ENCODE measurements around the gene ERH. TPM values are rescaled to one million over a fixed set of nuclear protein-coding genes. Genes with fewer than 3 reads are reported as not detected.
"Not testable (repeated sequence)": the region's sequence is repeated elsewhere in the genome, so short reads cannot be mapped to it uniquely, and the experiment has no call there.

The ERH gene
- total RNA-seq, 1 experiment from 2014 or later: 150 TPM

DNA sequence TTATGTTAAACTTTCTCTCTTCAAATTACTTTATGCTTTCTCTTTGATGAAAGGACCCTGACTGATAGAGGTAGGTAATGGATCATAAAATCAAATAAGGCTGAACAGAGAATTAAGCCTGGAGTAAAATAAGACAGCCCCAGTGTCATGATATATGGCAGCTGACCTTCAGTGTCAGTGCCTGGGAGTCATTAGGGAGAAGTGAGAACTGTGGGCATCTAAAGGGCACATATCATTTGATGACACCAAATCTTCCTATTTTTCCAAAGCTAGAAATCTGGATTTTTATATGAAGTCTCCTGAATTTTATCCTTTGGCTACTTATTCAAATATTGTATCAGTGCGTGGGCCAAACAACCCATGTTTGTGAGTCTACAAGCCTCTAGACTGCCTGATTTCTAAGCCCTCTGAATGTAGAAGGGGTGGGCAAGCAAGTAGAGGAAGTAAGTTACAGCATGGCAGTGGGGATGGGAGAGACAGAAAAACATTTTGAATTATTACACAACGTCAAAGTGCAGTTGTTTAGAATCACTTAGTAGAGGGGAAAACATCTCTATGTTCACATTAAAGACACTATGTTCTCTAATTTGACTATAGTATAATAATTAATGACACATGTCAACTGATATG, 10.3 kb upstream of the ERH start:
- no peaks in the 10 kb centered on the region for H3K4me1 ChIP-seq (replicated peaks)
- no peaks in the 10 kb centered on the region; the same call in 1 of the 2 replicates for H3K36me3 ChIP-seq
- H3K4me3 ChIP-seq: no peak overlapping the region
- no peak overlapping the region for H3K27ac ChIP-seq
- no peaks in the 10 kb centered on the region for H3K9me3 ChIP-seq (replicated peaks)
- H3K27me3 ChIP-seq (replicated peaks): no peaks in the 10 kb centered on the region
- DNase-seq (ENCODE audit: low read depth in 1 of 2, low spot score in 2 of 2): no peak

GRCh38 chr14:69405762-69406161, 7.7 kb upstream of the ERH start:
- H3K27me3 ChIP-seq (replicated peaks): no peaks in the 10 kb centered on the region
- peaks cover 3% of the 10 kb centered on the region; the same call in 1 of the 2 replicates for H3K36me3 ChIP-seq
- no peak overlapping the region for H3K4me3 ChIP-seq
- no peaks in the 10 kb centered on the region for H3K9me3 ChIP-seq (replicated peaks)
- no peaks in the 10 kb centered on the region for H3K4me1 ChIP-seq (replicated peaks)
- H3K27ac ChIP-seq: no peak overlapping the region
- no peak for DNase-seq (ENCODE audit: low read depth in 1 of 2, low spot score in 2 of 2)

GRCh38 chr14:69404883-69405282, 6.8 kb upstream of the ERH start:
- no peak overlapping the region for H3K27ac ChIP-seq
- peaks cover 3% of the 10 kb centered on the region; the same call in 1 of the 2 replicates for H3K36me3 ChIP-seq
- no peaks in the 10 kb centered on the region for H3K9me3 ChIP-seq (replicated peaks)
- no peak for DNase-seq (ENCODE audit: low read depth in 1 of 2, low spot score in 2 of 2)
- peaks cover 7% of the 10 kb centered on the region for H3K4me1 ChIP-seq (replicated peaks)
- no peaks in the 10 kb centered on the region for H3K27me3 ChIP-seq (replicated peaks)
- no peak overlapping the region for H3K4me3 ChIP-seq

DNA sequence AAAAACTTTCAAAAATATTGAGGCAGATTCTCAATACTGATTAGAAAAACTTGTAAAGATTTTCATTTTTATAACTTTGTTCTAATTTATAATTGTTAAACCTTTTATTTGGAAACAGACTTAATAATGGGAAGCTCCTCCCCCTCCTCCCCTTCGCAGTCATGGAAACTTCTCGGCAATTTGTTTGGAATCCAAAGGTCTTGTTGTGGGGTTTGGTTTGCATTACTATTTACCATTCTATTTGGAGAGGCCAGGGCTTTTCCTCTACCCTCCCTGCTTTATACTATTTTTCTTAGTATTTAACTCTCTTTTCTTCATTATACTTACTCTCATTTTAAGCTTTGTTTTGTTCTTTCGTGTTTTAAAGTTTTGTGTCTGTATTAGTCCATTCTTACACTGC, 6.4 kb upstream of the ERH start:
- Histone ChIP-seq H3K4me3 (no peak overlapping the region), H3K9me3 (replicated peaks) (no peaks in the 10 kb centered on the region)
- DNase-seq (ENCODE audit: low read depth in 1 of 2, low spot score in 2 of 2): no peak

DNA sequence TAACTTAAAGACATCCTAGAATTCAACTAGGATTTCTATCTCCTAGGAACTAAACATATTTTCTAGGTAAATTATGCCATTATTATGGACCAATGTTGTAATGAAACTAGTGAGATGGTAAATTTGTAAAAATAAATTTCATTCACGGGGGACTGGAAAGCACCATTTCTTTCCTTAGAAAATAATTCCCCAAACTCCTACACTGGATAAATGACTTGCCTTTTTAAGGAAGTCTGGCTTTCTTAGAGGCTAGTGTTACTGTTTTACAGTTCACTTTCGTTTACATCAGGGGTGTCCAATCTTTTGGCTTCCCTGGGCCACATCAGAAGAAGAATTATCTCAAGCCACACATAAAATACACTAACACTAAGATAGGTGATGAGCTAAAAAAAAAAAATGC, 3.7 kb upstream of the ERH start:
- Histone ChIP-seq H3K27ac (no peak overlapping the region), H3K4me3 (no peak overlapping the region), H3K27me3 (replicated peaks) (no peaks in the 10 kb centered on the region), H3K9me3 (replicated peaks) (no peaks in the 10 kb centered on the region), H3K36me3 (peaks cover 19% of the 10 kb centered on the region), H3K4me1 (replicated peaks) (peaks cover 15% of the 10 kb centered on the region)
- no peak for DNase-seq (ENCODE audit: low read depth in 1 of 2, low spot score in 2 of 2)

More for the DNA sequence above, 6.4 kb upstream of the ERH start:
- peaks cover 5% of the 10 kb centered on the region; the same call in 1 of the 2 replicates for H3K36me3 ChIP-seq
- H3K27me3 ChIP-seq (replicated peaks): no peaks in the 10 kb centered on the region
- H3K27ac ChIP-seq: no peak overlapping the region
- H3K4me1 ChIP-seq (replicated peaks): peaks cover 11% of the 10 kb centered on the region

GRCh38 chr14:69400154-69400553, 2.1 kb upstream of the ERH start:
- Histone ChIP-seq H3K36me3 (peaks cover 36% of the 10 kb centered on the region), H3K9me3 (replicated peaks) (no peaks in the 10 kb centered on the region), H3K4me1 (replicated peaks) (peaks cover 18% of the 10 kb centered on the region), H3K27me3 (replicated peaks) (no peaks in the 10 kb centered on the region), H3K4me3 (no peak overlapping the region; the same call in 1 of the 2 replicates), H3K27ac (no peak overlapping the region)
- no peak for DNase-seq (ENCODE audit: low read depth in 1 of 2, low spot score in 2 of 2)

DNA sequence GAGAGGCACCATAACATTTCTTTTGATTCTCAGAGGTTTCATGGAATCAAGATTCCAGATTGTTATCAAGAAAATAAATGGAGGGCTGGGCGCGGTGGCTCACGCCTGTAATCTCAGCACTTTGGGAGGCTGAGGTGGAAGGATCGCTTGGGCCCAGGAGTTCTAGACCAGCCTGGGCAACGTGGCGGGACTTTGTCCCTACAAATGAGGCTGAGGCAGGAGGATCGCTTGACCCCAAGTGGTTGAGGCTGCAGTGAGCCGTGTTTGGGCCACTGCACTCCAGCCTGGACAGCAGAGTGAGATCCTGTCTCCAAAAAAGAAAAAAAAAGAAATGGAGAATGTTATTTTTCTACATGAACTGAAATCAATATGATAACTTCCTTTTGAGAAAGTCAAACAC, 1.7 kb upstream of the ERH start:
- Histone ChIP-seq H3K36me3 (peaks cover 40% of the 10 kb centered on the region), H3K9me3 (replicated peaks) (no peaks in the 10 kb centered on the region), H3K27me3 (replicated peaks) (no peaks in the 10 kb centered on the region), H3K4me1 (replicated peaks) (peaks cover 18% of the 10 kb centered on the region), H3K27ac (no peak overlapping the region), H3K4me3 (peak overlapping the region; percentile 65)
- no peak for DNase-seq (ENCODE audit: low read depth in 1 of 2, low spot score in 2 of 2)

DNA sequence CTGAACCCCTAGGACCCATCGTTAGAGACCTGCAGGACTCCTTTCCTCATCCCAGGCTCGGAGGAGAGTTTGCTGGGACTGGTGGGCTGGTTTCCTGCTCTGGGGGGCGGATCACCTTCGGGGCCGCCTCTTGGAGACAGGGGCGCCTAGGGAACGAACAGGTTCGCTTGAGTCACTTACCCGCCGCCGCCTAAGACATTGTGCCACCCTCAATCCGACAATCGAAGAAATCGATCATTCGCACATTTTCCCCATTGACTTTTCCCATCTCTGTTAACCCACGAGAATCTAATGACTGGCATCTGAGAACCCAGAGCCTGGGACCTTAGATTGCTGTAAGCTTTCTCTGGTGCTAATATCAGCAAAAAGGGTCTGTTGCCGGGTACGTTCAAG, 715 bp upstream of the ERH start:
- peaks cover 18% of the 10 kb centered on the region for H3K4me1 ChIP-seq (replicated peaks)
- no peak for DNase-seq (ENCODE audit: low read depth in 1 of 2, low spot score in 2 of 2)
- no peaks in the 10 kb centered on the region for H3K27me3 ChIP-seq (replicated peaks)
- peaks cover 50% of the 10 kb centered on the region for H3K36me3 ChIP-seq
- no peaks in the 10 kb centered on the region for H3K9me3 ChIP-seq (replicated peaks)
- peak overlapping the region; percentile 98 for H3K27ac ChIP-seq
- H3K4me3 ChIP-seq: peak overlapping the region; percentile 65

- no peak for DNase-seq (ENCODE audit: low read depth in 1 of 2, low spot score in 2 of 2)
- Histone ChIP-seq H3K4me3 (no peak overlapping the region), H3K4me1 (replicated peaks) (peaks cover 18% of the 10 kb centered on the region), H3K27ac (no peak overlapping the region), H3K36me3 (peaks cover 76% of the 10 kb centered on the region), H3K27me3 (replicated peaks) (no peaks in the 10 kb centered on the region), H3K9me3 (replicated peaks) (no peaks in the 10 kb centered on the region)
These were observed 2.2 kb downstream of the ERH start for GRCh38 chr14:69395929-69396328.

- Histone ChIP-seq H3K27ac (no peak overlapping the region), H3K36me3 (peaks cover 93% of the 10 kb centered on the region)
- DNase-seq (ENCODE audit: low read depth in 1 of 2, low spot score in 2 of 2): no peak
These were observed 5.6 kb downstream of the ERH start for GRCh38 chr14:69392481-69392880.

GRCh38 chr14:69391400-69391799, 6.7 kb downstream of the ERH start:
- peaks cover 95% of the 10 kb centered on the region for H3K36me3 ChIP-seq
- not testable (repeated sequence) for H3K4me1 ChIP-seq (replicated peaks); H3K27me3 ChIP-seq (replicated peaks); H3K9me3 ChIP-seq (replicated peaks); H3K4me3 ChIP-seq; DNase-seq (ENCODE audit: low read depth in 1 of 2, low spot score in 2 of 2); H3K27ac ChIP-seq

More at GRCh38 chr14:69392481-69392880, 5.6 kb downstream of the ERH start:
- Histone ChIP-seq H3K4me3 (no peak overlapping the region), H3K27me3 (replicated peaks) (no peaks in the 10 kb centered on the region), H3K9me3 (replicated peaks) (no peaks in the 10 kb centered on the region), H3K4me1 (replicated peaks) (peaks cover 6% of the 10 kb centered on the region)

GRCh38 chr14:69387311-69387710, 10.8 kb downstream of the ERH start:
- Histone ChIP-seq H3K4me3 (no peak overlapping the region), H3K27me3 (replicated peaks) (no peaks in the 10 kb centered on the region), H3K36me3 (peaks cover 91% of the 10 kb centered on the region), H3K27ac (no peak overlapping the region), H3K9me3 (replicated peaks) (no peaks in the 10 kb centered on the region), H3K4me1 (replicated peaks) (no peaks in the 10 kb centered on the region)
- no peak for DNase-seq (ENCODE audit: low read depth in 1 of 2, low spot score in 2 of 2)

DNA sequence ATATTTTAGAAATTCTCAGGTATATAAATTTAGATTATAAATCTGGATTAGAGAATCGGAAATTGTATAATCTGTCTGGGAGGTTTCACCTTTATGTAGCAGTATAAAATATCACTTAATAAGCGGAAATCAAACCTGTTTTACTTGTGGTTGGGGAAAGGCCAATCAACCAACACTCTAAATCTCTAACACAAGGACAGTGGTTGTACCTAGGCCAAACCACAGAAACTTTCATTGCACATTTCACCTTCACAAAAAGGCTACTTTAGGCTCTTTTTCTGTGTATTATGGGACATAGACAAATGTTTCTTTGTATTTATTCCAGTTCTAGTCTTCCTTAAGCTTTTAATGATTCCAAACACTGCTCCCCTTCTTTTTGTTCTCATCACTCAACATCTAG, 19.8 kb downstream of the ERH start:
- Histone ChIP-seq H3K36me3 (peaks cover 73% of the 10 kb centered on the region), H3K27ac (no peak overlapping the region)
- DNase-seq (ENCODE audit: low read depth in 1 of 2, low spot score in 2 of 2): no peak

DNA sequence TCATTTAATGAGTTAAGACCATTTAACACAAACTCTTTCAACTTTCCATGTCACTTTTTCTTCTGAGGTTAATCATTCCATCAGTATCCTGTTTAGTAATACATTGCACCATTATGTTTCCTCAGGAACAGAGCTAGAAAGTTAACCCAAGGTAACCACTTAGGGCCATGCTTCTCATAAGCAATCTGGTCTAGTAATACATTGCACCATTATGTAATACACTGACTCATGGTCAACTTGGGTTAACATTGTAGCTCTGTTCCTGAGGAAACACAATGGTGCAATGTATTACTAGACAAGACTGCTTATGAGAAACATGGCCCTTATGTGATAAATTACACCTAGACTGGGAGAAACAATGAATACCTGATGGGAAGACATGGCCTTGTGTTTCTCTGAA, 21.7 kb downstream of the ERH start:
- no peak overlapping the region for H3K4me3 ChIP-seq
- no peak overlapping the region for H3K27ac ChIP-seq
- no peaks in the 10 kb centered on the region for H3K27me3 ChIP-seq (replicated peaks)
- H3K4me1 ChIP-seq (replicated peaks): no peaks in the 10 kb centered on the region
- H3K36me3 ChIP-seq: peaks cover 54% of the 10 kb centered on the region
- DNase-seq (ENCODE audit: low read depth in 1 of 2, low spot score in 2 of 2): no peak
- no peaks in the 10 kb centered on the region for H3K9me3 ChIP-seq (replicated peaks)

More for the DNA sequence above, 19.8 kb downstream of the ERH start:
- H3K4me3 ChIP-seq: no peak overlapping the region
- H3K9me3 ChIP-seq (replicated peaks): no peaks in the 10 kb centered on the region
- no peaks in the 10 kb centered on the region for H3K27me3 ChIP-seq (replicated peaks)
- no peaks in the 10 kb centered on the region for H3K4me1 ChIP-seq (replicated peaks)

DNA sequence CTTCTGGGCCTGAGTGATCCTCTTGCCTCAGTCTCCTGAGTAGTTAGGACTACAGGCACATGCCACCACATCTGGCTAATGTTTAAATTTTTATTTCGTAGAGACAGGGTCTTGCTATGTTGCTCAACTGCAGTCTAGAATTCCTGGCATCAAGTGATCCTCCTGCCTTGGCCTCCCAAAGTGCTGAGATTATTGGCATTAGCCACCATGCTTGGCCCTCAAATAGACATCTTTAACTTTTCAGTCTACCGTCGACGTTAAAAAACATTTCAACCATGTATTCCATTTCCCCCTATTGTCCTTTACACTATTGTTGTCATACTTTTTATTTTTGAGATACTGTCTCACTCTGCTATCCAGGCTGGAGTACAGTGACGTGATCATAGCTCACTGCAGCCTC, 22.4 kb downstream of the ERH start:
- Histone ChIP-seq H3K4me3 (no peak overlapping the region), H3K27ac (no peak overlapping the region), H3K27me3 (replicated peaks) (no peaks in the 10 kb centered on the region), H3K36me3 (peaks cover 47% of the 10 kb centered on the region), H3K9me3 (replicated peaks) (no peaks in the 10 kb centered on the region), H3K4me1 (replicated peaks) (no peaks in the 10 kb centered on the region)
- no peak for DNase-seq (ENCODE audit: low read depth in 1 of 2, low spot score in 2 of 2)
